AG09309 (cell line): ENCODE data around the gene CPT1A.

Experiments
- DNase-seq: peaks from one replicate; pipeline ENCODE4 v3.0.0-alpha.2; 2010; ENCODE audit warnings: low read depth
- H3K4me3 ChIP-seq: 2 replicates; pipeline ENCODE4 v1.5.1; 2011; ENCODE audit warnings: mild to moderate bottlenecking, low read depth, low read length, moderate library complexity; ENCODE audit not compliant: control insufficient read depth
- CTCF ChIP-seq: IDR thresholded peaks from 2 replicates; pipeline ENCODE4 v1.5.1; 2011; ENCODE audit warnings: mild to moderate bottlenecking, low read depth, low read length, inconsistent platforms; ENCODE audit not compliant: insufficient read depth, control insufficient read depth; ENCODE audit errors: missing control alignments

The CPT1A gene

GRCh38 chr11:68839054-68839865 is 2.5 kb downstream of the CPT1A start:
- no peak for TF ChIP-seq CTCF
- peak overlapping the region; percentile 50 for H3K4me3 ChIP-seq
- DNase-seq = peak; percentile 76

GRCh38 chr11:68838572-68838964 is 3.1 kb downstream of the CPT1A start:
- H3K4me3 ChIP-seq = peak overlapping the region; percentile 50
- no peak for TF ChIP-seq CTCF
- no peak for DNase-seq

GRCh38 chr11:68837583-68838571 is 3.8 kb downstream of the CPT1A start:
- TF ChIP-seq CTCF = no peak
- peak overlapping the region; percentile 50 for H3K4me3 ChIP-seq

GRCh38 chr11:68835749-68836148 is 6.0 kb downstream of the CPT1A start:
- H3K4me3 ChIP-seq = no peak overlapping the region
- TF ChIP-seq CTCF = no peak
- DNase-seq = no peak

More at GRCh38 chr11:68837583-68838571, 3.8 kb downstream of the CPT1A start:
- no peak for DNase-seq

GRCh38 chr11:68835328-68835727 is 6.4 kb downstream of the CPT1A start:
- TF ChIP-seq CTCF = no peak
- no peak overlapping the region for H3K4me3 ChIP-seq

GRCh38 chr11:68832476-68833181 is 9.1 kb downstream of the CPT1A start:
- H3K4me3 ChIP-seq = no peak overlapping the region
- peak; percentile 5 for TF ChIP-seq CTCF
- peak; percentile 38 for DNase-seq

More at GRCh38 chr11:68835328-68835727, 6.4 kb downstream of the CPT1A start:
- DNase-seq = no peak
